Breast epithelium (tissue), 3 donors: ENCODE measurements around the gene CDKN2D.

Experiments used
- CTCF ChIP-seq, 3 donors: fragments of 450-650 bp; IDR thresholded peaks; one replicate each; pipeline ENCODE4 v1.5.1; 2016 to 2017; ENCODE audit warnings: antibody characterized with exemption in 3 of 3, mild to moderate bottlenecking in 3 of 3, moderate library complexity in 3 of 3
- POLR2AphosphoS5 ChIP-seq, 3 donors: sonication (generic); formaldehyde crosslinking; IDR thresholded peaks; one replicate each; pipeline ENCODE4 v1.6.1; 2017; ENCODE audit warnings: antibody characterized with exemption in 3 of 3

- no peak for TF ChIP-seq POLR2AphosphoS5 (IDR thresholded peaks at IDR 0.05)
- no peak for TF ChIP-seq CTCF (IDR thresholded peaks at IDR 0.05)
Measured at GRCh38 chr19:10562609-10563008, 6.2 kb downstream of the CDKN2D start.
